WTC11 (cell line): ENCODE results near the gene ADCY5. TPM values are rescaled to one million over a fixed set of nuclear protein-coding genes. Genes with fewer than 3 reads are reported as not detected.

Experiments
- ATAC-seq: fragments of 200-7000 bp; cut with Tn5 transposase; 2 replicates; pipeline ENCODE4 v1.10.0; 2021; ENCODE audit warnings: mild to moderate bottlenecking, moderate library complexity
- CTCF ChIA-PET: fragments of 300-600 bp; sonication (Branson Sonifier 250); formaldehyde crosslinking; loops from one replicate; lab custom pipeline; 2021; ENCODE audit warnings: antibody characterized with exemption; lab: Charles Lee
- POLR2A ChIA-PET: fragments of 350-600 bp; sonication (Branson Sonifier 250); formaldehyde crosslinking; loops from one replicate; lab custom pipeline; 2021; ENCODE audit warnings: antibody characterized with exemption; lab: Charles Lee
- DNase-seq: peaks from one replicate; pipeline ENCODE4 v3.0.0; 2021; ENCODE audit warnings: low spot score
- H3K27ac Mint-ChIP-seq: 2 replicates; pipeline ENCODE4 v1.8.0; 2021; ENCODE audit warnings: mixed read lengths
- H3K27me3 Mint-ChIP-seq: 2 replicates; pipeline ENCODE4 v1.8.0; 2021; ENCODE audit warnings: low read depth, mild to moderate bottlenecking, moderate library complexity, mixed read lengths
- H3K36me3 Mint-ChIP-seq: 2 replicates; pipeline ENCODE4 v1.8.0; 2021; ENCODE audit warnings: mixed read lengths
- H3K4me1 Mint-ChIP-seq: 2 replicates; pipeline ENCODE4 v1.8.0; 2022; ENCODE audit warnings: mixed read lengths
- H3K4me3 Mint-ChIP-seq: 2 replicates; pipeline ENCODE4 v1.8.0; 2021; ENCODE audit warnings: mild to moderate bottlenecking, moderate library complexity, mixed read lengths
- H3K9me3 Mint-ChIP-seq: 2 replicates; pipeline ENCODE4 v1.8.0; 2021; ENCODE audit warnings: mixed read lengths
- ATF1 ChIP-seq: sonication (generic); formaldehyde crosslinking; IDR thresholded peaks from 2 replicates; pipeline ENCODE4 v1.8.1; 2023; ENCODE audit warnings: mild to moderate bottlenecking, moderate library complexity, missing genetic modification reagents
- FOXJ3 ChIP-seq: sonication (generic); formaldehyde crosslinking; IDR thresholded peaks from 2 replicates; pipeline ENCODE4 v1.9.0; 2021; ENCODE audit warnings: missing genetic modification reagents, mild to moderate bottlenecking, borderline replicate concordance
- GABPB1 ChIP-seq: sonication (generic); formaldehyde crosslinking; IDR thresholded peaks from 2 replicates; pipeline ENCODE4 v1.8.1; 2023; ENCODE audit warnings: mild to moderate bottlenecking, missing genetic modification reagents
- GRHL2 ChIP-seq: fragments of 250-450 bp; sonication (Bioruptor Pico); IDR thresholded peaks from 2 replicates; pipeline ENCODE4 v1.8.0; 2022; ENCODE audit warnings: mild to moderate bottlenecking, moderate library complexity; ENCODE audit not compliant: insufficient replicate concordance, severe bottlenecking
- MXD4 ChIP-seq: fragments of 250-450 bp; sonication (Bioruptor Pico); IDR thresholded peaks from 2 replicates; pipeline ENCODE4 v1.8.0; 2021; ENCODE audit warnings: mild to moderate bottlenecking, moderate library complexity, borderline replicate concordance
- NFATC4 ChIP-seq: fragments of 250-450 bp; sonication (Bioruptor Pico); IDR thresholded peaks from 2 replicates; pipeline ENCODE4 v1.9.0; 2021; ENCODE audit warnings: mild to moderate bottlenecking
- NR3C1 ChIP-seq: sonication (generic); formaldehyde crosslinking; conservative IDR thresholded peaks from 2 replicates; pipeline ENCODE4 v1.8.1; 2023; ENCODE audit warnings: low read depth, mild to moderate bottlenecking, missing genetic modification reagents
- OVOL2 ChIP-seq: fragments of 250-450 bp; sonication (Bioruptor Pico); IDR thresholded peaks from 2 replicates; pipeline ENCODE4 v1.9.0; 2021; ENCODE audit warnings: mild to moderate bottlenecking, borderline replicate concordance
- SMAD4 ChIP-seq: sonication (generic); formaldehyde crosslinking; IDR thresholded peaks from 2 replicates; pipeline ENCODE4 v1.8.0; 2022; ENCODE audit warnings: mild to moderate bottlenecking, missing genetic modification reagents
- SOX15 ChIP-seq: fragments of 250-450 bp; sonication (Bioruptor Pico); IDR thresholded peaks from 2 replicates; pipeline ENCODE4 v1.9.0; 2021; ENCODE audit warnings: mild to moderate bottlenecking
- TP53 ChIP-seq: sonication (generic); formaldehyde crosslinking; IDR thresholded peaks from 2 replicates; pipeline ENCODE4 v1.8.1; 2023; ENCODE audit warnings: mild to moderate bottlenecking, missing genetic modification reagents
- ZBTB21 ChIP-seq: sonication (generic); formaldehyde crosslinking; IDR thresholded peaks from 2 replicates; pipeline ENCODE4 v1.8.1; 2023; ENCODE audit warnings: mild to moderate bottlenecking, missing genetic modification reagents, borderline replicate concordance
- ZNF219 ChIP-seq: sonication (generic); formaldehyde crosslinking; IDR thresholded peaks from 2 replicates; pipeline ENCODE4 v1.8.0; 2023; ENCODE audit warnings: missing genetic modification reagents, mild to moderate bottlenecking, borderline replicate concordance
- ZNF396 ChIP-seq: fragments of 250-450 bp; sonication (Bioruptor Pico); IDR thresholded peaks from 2 replicates; pipeline ENCODE4 v1.8.0; 2021; ENCODE audit warnings: mild to moderate bottlenecking, moderate library complexity, borderline replicate concordance
- ZNF423 ChIP-seq: fragments of 250-450 bp; sonication (Bioruptor Pico); IDR thresholded peaks from 2 replicates; pipeline ENCODE4 v2.1.2; 2022; ENCODE audit warnings: mild to moderate bottlenecking, moderate library complexity
- ZNF671 ChIP-seq: fragments of 250-450 bp; sonication (Bioruptor Pico); IDR thresholded peaks from 2 replicates; pipeline ENCODE4 v1.8.0; 2021; ENCODE audit warnings: mild to moderate bottlenecking
- total RNA-seq: library from RNA; stranded (reverse); gene quantifications from 3 replicates; pipeline ENCODE4 v1.2.3, GENCODE V29; 2021
- TF ChIP-seq, protein P1 (sequence below): sonication (generic); formaldehyde crosslinking; IDR thresholded peaks from 2 replicates; pipeline ENCODE4 v1.8.0; 2022; ENCODE audit warnings: mild to moderate bottlenecking, missing genetic modification reagents
- TF ChIP-seq, protein P2 (sequence below): sonication (generic); formaldehyde crosslinking; IDR thresholded peaks from 2 replicates; pipeline ENCODE4 v1.8.1; 2023; ENCODE audit warnings: mild to moderate bottlenecking, moderate library complexity, missing genetic modification reagents
- TF ChIP-seq, protein P3 (sequence below): fragments of 250-450 bp; sonication (Bioruptor Pico); IDR thresholded peaks from 2 replicates; pipeline ENCODE4 v1.9.0; 2021; ENCODE audit warnings: mild to moderate bottlenecking, borderline replicate concordance
- TF ChIP-seq, protein P4 (sequence below): sonication (generic); formaldehyde crosslinking; IDR thresholded peaks from 2 replicates; pipeline ENCODE4 v1.8.0; 2022; ENCODE audit warnings: mild to moderate bottlenecking, missing genetic modification reagents
- TF ChIP-seq, protein P5 (sequence below): sonication (generic); formaldehyde crosslinking; conservative IDR thresholded peaks from 2 replicates; pipeline ENCODE4 v1.8.1; 2022; ENCODE audit warnings: mild to moderate bottlenecking, missing genetic modification reagents
- TF ChIP-seq, protein P6 (sequence below): sonication (generic); formaldehyde crosslinking; IDR thresholded peaks from 2 replicates; pipeline ENCODE4 v1.8.0; 2022; ENCODE audit warnings: missing genetic modification reagents
- TF ChIP-seq, protein P7 (sequence below): fragments of 250-450 bp; sonication (Bioruptor Pico); IDR thresholded peaks from 2 replicates; pipeline ENCODE4 v1.9.0; 2021; ENCODE audit warnings: moderate library complexity, mild to moderate bottlenecking, inconsistent platforms, borderline replicate concordance

The ADCY5 gene
- total RNA-seq, 1 experiment from 2014 or later = 23.5 TPM

DNA sequence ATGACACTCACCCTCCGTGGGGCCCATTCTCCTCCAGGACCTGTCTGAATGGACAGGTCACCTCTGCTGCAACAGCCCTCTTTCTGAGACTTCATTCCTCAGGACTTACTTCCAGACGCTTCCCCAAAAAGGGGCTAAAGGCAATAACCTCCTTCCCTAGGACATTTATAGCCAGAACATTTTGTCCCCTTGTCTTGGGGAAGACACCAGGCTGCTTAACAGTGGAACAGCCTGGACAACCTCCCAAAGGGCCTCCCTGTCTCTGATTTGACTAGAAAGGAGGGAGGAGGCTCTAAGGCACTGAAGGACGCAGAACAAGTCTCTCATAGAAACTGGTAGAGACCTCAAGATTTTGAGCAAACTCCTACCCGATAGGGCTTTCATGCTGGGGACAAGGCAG lies 32.7 kb downstream of the ADCY5 start:
- no peak overlapping the region for H3K4me3 Mint-ChIP-seq
- CTCF ChIA-PET = no interaction called here

DNA sequence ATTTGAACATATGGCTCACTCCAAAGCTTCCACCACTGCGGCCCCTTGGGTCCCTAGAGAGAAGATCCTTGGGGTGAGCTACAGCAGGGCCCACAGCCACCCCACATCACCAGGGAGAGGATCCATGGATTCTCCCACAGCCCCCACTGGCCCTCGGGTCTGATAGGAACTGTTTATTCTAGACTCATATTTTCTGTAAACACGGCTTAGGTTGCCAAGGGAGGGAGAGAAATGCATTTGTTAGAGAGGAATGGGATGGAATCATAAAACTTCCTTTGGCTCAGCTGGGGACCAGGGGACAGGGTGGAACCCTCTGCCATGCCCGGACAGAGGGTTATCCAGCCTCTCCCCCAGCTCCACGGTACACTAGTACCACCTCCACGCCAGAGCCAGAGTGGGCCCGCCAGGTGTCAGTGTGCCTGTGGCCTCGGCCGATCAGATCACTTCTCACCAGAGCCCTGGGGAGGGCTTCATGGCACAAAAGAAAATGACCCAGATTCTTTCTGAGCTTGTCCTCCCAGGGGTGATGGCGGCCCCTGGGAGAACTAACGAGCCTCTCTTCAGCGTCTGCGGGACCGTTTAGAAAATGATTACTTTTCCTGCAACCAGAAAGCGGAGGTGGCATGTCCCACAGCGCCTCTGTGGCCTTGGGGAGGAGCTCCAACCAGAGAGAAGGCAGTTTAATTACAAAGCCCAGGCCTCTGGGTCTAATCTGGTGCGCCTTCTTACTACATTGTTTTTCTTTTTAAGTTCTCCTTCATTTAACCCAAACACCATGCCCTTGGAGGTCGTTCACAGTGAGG lies 33.7 kb downstream of the ADCY5 start:
- Mint-ChIP-seq H3K27ac (no peak overlapping the region), H3K4me3 (no peak overlapping the region), H3K4me1 (peaks cover 18% of the 10 kb centered on the region), H3K36me3 (no peaks in the 10 kb centered on the region), H3K9me3 (no peaks in the 10 kb centered on the region), H3K27me3 (no peaks in the 10 kb centered on the region)
- CTCF ChIA-PET = interaction anchor here (1.0 to 7.5 kb wide), 3 partner anchors 8 to 74 kb away, joined by 3 to 56 read pairs (median 26); partner anchors contain the start of gene ADCY5
- DNase-seq (no peak), ATAC-seq (no peak)
- POLR2A ChIA-PET = interaction anchor here (0.6 kb wide), 1 partner anchor 848 kb away, joined by 4 read pairs; no protein-coding TSS in a partner anchor
- TF ChIP-seq SMAD4 (CRISPR knock-in tag) (no peak), NR3C1 (no peak), GABPB1 (CRISPR knock-in tag) (no peak), ZNF423 (CRISPR knock-in tag) (no peak), ZBTB21 (CRISPR knock-in tag) (no peak), ZNF671 (CRISPR knock-in tag) (no peak), GRHL2 (CRISPR knock-in tag) (no peak), TP53 (CRISPR knock-in tag) (no peak), FOXJ3 (CRISPR knock-in tag) (no peak), ZNF219 (CRISPR knock-in tag) (no peak), NFATC4 (CRISPR knock-in tag) (no peak)
- TF ChIP-seq, protein P1, sequence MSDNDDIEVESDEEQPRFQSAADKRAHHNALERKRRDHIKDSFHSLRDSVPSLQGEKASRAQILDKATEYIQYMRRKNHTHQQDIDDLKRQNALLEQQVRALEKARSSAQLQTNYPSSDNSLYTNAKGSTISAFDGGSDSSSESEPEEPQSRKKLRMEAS (CRISPR knock-in tag) = no peak
- TF ChIP-seq, protein P2, sequence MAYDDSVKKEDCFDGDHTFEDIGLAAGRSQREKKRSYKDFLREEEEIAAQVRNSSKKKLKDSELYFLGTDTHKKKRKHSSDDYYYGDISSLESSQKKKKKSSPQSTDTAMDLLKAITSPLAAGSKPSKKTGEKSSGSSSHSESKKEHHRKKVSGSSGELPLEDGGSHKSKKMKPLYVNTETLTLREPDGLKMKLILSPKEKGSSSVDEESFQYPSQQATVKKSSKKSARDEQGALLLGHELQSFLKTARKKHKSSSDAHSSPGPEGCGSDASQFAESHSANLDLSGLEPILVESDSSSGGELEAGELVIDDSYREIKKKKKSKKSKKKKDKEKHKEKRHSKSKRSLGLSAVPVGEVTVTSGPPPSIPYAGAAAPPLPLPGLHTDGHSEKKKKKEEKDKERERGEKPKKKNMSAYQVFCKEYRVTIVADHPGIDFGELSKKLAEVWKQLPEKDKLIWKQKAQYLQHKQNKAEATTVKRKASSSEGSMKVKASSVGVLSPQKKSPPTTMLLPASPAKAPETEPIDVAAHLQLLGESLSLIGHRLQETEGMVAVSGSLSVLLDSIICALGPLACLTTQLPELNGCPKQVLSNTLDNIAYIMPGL (CRISPR knock-in tag) = no peak
- TF ChIP-seq, protein P3, sequence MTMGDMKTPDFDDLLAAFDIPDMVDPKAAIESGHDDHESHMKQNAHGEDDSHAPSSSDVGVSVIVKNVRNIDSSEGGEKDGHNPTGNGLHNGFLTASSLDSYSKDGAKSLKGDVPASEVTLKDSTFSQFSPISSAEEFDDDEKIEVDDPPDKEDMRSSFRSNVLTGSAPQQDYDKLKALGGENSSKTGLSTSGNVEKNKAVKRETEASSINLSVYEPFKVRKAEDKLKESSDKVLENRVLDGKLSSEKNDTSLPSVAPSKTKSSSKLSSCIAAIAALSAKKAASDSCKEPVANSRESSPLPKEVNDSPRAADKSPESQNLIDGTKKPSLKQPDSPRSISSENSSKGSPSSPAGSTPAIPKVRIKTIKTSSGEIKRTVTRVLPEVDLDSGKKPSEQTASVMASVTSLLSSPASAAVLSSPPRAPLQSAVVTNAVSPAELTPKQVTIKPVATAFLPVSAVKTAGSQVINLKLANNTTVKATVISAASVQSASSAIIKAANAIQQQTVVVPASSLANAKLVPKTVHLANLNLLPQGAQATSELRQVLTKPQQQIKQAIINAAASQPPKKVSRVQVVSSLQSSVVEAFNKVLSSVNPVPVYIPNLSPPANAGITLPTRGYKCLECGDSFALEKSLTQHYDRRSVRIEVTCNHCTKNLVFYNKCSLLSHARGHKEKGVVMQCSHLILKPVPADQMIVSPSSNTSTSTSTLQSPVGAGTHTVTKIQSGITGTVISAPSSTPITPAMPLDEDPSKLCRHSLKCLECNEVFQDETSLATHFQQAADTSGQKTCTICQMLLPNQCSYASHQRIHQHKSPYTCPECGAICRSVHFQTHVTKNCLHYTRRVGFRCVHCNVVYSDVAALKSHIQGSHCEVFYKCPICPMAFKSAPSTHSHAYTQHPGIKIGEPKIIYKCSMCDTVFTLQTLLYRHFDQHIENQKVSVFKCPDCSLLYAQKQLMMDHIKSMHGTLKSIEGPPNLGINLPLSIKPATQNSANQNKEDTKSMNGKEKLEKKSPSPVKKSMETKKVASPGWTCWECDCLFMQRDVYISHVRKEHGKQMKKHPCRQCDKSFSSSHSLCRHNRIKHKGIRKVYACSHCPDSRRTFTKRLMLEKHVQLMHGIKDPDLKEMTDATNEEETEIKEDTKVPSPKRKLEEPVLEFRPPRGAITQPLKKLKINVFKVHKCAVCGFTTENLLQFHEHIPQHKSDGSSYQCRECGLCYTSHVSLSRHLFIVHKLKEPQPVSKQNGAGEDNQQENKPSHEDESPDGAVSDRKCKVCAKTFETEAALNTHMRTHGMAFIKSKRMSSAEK (CRISPR knock-in tag) = no peak
- TF ChIP-seq, protein P4, sequence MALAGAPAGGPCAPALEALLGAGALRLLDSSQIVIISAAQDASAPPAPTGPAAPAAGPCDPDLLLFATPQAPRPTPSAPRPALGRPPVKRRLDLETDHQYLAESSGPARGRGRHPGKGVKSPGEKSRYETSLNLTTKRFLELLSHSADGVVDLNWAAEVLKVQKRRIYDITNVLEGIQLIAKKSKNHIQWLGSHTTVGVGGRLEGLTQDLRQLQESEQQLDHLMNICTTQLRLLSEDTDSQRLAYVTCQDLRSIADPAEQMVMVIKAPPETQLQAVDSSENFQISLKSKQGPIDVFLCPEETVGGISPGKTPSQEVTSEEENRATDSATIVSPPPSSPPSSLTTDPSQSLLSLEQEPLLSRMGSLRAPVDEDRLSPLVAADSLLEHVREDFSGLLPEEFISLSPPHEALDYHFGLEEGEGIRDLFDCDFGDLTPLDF = no peak

More for the DNA sequence above, 32.7 kb downstream of the ADCY5 start:
- peaks cover 15% of the 10 kb centered on the region for H3K4me1 Mint-ChIP-seq
- H3K9me3 Mint-ChIP-seq = no peaks in the 10 kb centered on the region
- POLR2A ChIA-PET = no interaction called here
- TF ChIP-seq MXD4 (CRISPR knock-in tag) (no peak), ZNF396 (CRISPR knock-in tag) (no peak), ATF1 (no peak), SOX15 (CRISPR knock-in tag) (no peak), OVOL2 (CRISPR knock-in tag) (no peak)
- TF ChIP-seq, protein P5, sequence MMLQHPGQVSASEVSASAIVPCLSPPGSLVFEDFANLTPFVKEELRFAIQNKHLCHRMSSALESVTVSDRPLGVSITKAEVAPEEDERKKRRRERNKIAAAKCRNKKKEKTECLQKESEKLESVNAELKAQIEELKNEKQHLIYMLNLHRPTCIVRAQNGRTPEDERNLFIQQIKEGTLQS = no peak
- TF ChIP-seq, protein P6, sequence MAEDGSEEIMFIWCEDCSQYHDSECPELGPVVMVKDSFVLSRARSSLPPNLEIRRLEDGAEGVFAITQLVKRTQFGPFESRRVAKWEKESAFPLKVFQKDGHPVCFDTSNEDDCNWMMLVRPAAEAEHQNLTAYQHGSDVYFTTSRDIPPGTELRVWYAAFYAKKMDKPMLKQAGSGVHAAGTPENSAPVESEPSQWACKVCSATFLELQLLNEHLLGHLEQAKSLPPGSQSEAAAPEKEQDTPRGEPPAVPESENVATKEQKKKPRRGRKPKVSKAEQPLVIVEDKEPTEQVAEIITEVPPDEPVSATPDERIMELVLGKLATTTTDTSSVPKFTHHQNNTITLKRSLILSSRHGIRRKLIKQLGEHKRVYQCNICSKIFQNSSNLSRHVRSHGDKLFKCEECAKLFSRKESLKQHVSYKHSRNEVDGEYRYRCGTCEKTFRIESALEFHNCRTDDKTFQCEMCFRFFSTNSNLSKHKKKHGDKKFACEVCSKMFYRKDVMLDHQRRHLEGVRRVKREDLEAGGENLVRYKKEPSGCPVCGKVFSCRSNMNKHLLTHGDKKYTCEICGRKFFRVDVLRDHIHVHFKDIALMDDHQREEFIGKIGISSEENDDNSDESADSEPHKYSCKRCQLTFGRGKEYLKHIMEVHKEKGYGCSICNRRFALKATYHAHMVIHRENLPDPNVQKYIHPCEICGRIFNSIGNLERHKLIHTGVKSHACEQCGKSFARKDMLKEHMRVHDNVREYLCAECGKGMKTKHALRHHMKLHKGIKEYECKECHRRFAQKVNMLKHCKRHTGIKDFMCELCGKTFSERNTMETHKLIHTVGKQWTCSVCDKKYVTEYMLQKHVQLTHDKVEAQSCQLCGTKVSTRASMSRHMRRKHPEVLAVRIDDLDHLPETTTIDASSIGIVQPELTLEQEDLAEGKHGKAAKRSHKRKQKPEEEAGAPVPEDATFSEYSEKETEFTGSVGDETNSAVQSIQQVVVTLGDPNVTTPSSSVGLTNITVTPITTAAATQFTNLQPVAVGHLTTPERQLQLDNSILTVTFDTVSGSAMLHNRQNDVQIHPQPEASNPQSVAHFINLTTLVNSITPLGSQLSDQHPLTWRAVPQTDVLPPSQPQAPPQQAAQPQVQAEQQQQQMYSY (CRISPR knock-in tag) = no peak
- TF ChIP-seq, protein P7, sequence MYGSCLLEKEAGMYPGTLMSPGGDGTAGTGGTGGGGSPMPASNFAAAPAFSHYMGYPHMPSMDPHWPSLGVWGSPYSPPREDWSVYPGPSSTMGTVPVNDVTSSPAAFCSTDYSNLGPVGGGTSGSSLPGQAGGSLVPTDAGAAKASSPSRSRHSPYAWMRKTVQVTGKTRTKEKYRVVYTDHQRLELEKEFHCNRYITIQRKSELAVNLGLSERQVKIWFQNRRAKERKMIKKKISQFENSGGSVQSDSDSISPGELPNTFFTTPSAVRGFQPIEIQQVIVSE (CRISPR knock-in tag) = no peak
- no peak overlapping the region for H3K27ac Mint-ChIP-seq
- DNase-seq (no peak), ATAC-seq (no peak)
- no peaks in the 10 kb centered on the region for H3K36me3 Mint-ChIP-seq
- no peaks in the 10 kb centered on the region for H3K27me3 Mint-ChIP-seq
